ENCODE data around the gene COL26A1.

Gene COL26A1

DNA sequence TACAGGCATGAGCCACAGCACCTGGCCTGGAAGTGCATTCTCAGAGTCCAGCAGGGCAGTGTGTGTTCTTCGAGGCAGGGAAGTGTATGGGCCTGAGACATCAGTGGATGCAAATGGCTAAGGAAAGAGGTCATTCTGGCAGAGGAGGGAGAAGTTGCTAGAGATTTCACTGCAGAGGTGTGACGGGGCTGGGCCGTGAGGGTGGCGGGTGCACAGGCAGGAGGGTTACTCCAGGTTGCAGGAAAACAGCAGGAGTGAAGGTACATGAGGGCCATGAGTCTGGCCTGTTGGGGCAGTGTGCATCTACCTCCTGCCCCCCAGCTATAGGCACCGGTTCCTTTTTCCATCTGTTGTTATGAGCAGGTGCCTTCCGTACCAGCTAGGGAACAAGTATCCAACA is 29.3 kb downstream of the COL26A1 start:
- TF ChIP-seq, protein P1, sequence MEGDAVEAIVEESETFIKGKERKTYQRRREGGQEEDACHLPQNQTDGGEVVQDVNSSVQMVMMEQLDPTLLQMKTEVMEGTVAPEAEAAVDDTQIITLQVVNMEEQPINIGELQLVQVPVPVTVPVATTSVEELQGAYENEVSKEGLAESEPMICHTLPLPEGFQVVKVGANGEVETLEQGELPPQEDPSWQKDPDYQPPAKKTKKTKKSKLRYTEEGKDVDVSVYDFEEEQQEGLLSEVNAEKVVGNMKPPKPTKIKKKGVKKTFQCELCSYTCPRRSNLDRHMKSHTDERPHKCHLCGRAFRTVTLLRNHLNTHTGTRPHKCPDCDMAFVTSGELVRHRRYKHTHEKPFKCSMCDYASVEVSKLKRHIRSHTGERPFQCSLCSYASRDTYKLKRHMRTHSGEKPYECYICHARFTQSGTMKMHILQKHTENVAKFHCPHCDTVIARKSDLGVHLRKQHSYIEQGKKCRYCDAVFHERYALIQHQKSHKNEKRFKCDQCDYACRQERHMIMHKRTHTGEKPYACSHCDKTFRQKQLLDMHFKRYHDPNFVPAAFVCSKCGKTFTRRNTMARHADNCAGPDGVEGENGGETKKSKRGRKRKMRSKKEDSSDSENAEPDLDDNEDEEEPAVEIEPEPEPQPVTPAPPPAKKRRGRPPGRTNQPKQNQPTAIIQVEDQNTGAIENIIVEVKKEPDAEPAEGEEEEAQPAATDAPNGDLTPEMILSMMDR (IDR thresholded peaks at IDR 0.05; ENCODE audit: control extremely low read depth, extremely low read depth, low read depth, missing control alignments) = no peak
- no peak for DNase-seq (ENCODE audit: extremely low spot score)
- ChIA-PET CTCF (interaction anchor here (3.5 kb wide), 1 partner anchor 19 kb away, joined by 20 read pairs; no protein-coding TSS in a partner anchor), POLR2A (interaction anchor here (0.7 kb wide), 1 partner anchor 26 kb away, joined by 12 read pairs; no protein-coding TSS in a partner anchor)

DNA sequence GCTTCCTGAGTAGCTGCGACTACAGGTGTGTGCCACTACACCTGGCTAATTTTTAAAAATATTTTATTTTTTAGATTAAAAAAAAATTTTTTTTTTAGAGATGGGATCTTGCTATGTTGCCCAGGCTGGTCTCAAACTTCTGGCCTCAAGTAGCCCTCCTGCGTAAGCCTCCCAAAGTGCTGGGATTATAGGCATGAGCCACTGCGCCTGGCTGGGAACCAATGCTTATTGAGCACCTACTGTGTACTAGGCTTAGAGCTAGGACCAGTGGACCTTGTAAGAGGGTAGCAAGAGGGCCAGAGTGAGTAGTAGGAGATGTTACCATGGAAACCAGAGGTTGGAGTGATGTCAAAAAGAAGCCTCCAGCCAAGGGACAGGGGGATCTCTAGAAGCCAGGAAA is 31.2 kb downstream of the COL26A1 start:
- DNase-seq (ENCODE audit: extremely low spot score) = no peak
- TF ChIP-seq, protein P1 (IDR thresholded peaks at IDR 0.05; ENCODE audit: control extremely low read depth, extremely low read depth, low read depth, missing control alignments) = no peak
- ChIA-PET POLR2A (no interaction called here), CTCF (interaction anchor here (3.5 kb wide), 1 partner anchor 17 kb away, joined by 20 read pairs; no protein-coding TSS in a partner anchor)

DNA sequence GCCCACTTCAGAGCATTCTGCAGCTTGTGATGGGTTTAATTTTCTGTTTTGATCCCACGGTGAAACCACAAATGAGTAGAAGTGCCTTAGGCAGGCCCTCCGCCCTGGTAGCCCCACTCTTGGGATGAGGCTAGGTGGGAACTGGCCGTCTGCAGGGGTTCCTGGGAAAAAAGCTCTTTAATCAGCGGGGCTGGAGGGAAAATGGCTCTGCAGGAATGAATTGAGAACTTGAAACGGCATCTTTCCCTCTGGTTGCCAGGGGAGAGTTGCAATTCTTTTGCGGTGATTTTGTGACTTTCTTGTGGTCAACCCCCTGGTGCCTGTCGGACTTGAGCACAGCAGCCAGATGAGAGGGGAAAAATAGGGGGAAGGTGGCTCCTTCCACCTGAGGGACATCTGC is 32.7 kb downstream of the COL26A1 start:
- DNase-seq (ENCODE audit: extremely low spot score) = no peak
- TF ChIP-seq, protein P1 (IDR thresholded peaks at IDR 0.05; ENCODE audit: control extremely low read depth, extremely low read depth, low read depth, missing control alignments) = no peak
- CTCF ChIA-PET = interaction anchor here (3.5 kb wide), 1 partner anchor 16 kb away, joined by 20 read pairs; no protein-coding TSS in a partner anchor
- POLR2A ChIA-PET = no interaction called here

DNA sequence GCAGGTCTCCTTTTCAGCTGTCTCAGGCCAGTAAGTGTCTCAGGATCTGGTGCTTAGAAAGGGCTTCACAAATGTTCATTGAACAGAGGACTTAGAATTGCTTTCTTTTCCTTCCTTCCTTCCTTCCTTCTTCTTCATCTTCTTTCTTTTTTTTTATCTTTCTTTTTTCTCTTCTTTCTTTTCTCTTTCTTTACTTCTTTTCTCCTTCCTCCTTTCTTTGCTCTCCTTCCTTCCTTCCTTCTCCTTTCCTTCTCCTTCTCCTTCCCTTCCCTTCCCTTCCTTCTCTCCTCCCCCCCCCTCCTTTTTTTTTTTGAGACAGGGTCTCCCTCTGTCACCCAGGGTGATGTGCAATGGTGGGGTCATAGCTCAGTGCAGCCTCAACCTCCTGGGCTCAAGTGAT is 34.6 kb downstream of the COL26A1 start:
- TF ChIP-seq, protein P1 (IDR thresholded peaks at IDR 0.05; ENCODE audit: control extremely low read depth, extremely low read depth, low read depth, missing control alignments) = no peak
- ChIA-PET CTCF (interaction anchor here (1.4 to 1.9 kb wide), 3 partner anchors 9 to 146 kb away, joined by 4 to 5 read pairs (median 4); no protein-coding TSS in a partner anchor), POLR2A (no interaction called here)
- DNase-seq (ENCODE audit: extremely low spot score) = no peak

DNA sequence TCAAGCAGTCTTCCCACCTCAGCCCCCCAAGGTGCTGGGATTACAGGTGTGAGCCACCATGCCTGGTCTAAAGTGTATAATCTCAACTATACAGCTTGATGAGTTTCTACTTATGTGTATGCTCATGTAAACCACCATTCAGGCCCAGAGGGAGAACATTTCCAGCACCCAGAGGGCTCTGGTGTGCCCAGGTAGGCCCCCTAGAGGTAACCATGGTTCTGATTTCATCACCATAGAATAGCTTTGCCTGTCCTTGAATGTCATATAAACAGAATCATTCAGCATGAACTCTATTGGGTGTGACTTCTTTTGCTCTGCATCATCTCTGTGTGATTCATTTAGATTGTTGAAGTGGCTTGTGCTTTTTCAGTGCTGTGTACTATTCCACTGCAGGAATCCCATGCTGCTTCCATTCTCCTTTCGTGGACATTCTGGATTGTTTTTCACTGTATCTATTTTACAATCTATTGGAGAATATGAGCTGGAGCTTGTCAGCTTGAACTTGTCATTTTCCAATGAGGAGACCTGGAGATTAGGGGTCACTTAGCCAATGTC is 35.2 kb downstream of the COL26A1 start:
- POLR2A ChIA-PET = no interaction called here
- DNase-seq (ENCODE audit: extremely low spot score) = no peak
- CTCF ChIA-PET = interaction anchor here (1.6 to 1.9 kb wide), 3 partner anchors 8 to 146 kb away, joined by 4 to 5 read pairs (median 5); no protein-coding TSS in a partner anchor
- TF ChIP-seq, protein P1 (IDR thresholded peaks at IDR 0.05; ENCODE audit: control extremely low read depth, extremely low read depth, low read depth, missing control alignments) = no peak

DNA sequence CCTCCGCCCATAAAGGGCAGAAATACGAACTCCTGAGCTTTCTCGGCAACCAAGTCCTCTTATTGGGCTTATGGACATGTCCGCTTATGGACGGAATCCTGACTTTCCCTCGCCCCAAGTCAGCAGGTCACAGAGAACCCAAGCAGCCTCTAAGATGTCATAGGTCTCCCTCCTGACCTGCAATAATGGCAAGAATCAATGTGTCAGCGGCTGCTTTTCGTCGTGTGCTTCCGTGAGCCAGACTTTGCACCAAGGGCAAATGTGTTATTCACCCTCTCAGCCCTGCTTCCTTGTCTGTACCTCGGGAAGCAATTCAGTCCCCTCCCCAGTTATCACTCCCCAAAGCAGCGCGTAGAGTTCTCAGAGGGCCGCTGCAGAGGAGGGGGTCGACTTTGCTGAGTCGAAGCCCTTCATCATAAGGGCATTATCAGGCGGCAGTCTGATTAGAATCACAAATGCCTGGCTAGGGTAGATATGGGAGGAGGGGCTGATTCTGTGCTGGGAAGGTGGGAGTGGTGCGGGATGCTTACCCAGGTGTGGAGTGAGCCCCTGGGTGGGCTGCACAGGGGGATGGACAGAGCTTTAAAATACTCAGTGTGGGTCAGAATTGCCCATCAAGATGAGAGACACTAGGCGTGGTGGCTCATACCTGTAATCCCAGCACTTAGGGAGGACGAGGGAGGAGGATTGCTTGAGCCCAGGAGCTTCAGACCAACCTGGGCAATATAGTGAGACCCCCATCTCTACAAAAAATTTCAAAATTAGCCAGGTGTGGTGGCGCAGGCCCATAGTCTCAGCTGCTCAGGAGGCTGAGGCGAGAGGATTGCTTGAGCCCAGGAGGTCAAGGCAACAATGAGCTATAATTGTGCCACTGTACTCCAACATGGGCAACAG is 36.0 kb downstream of the COL26A1 start:
- ChIA-PET POLR2A (no interaction called here), CTCF (interaction anchor here (1.3 to 2.0 kb wide), 3 partner anchors 13 to 24 kb away, joined by 4 to 13 read pairs (median 5); no protein-coding TSS in a partner anchor)
- DNase-seq (ENCODE audit: extremely low spot score) = no peak

More for the DNA sequence above, 36.0 kb downstream of the COL26A1 start:
- TF ChIP-seq, protein P1 (IDR thresholded peaks at IDR 0.05; ENCODE audit: control extremely low read depth, extremely low read depth, low read depth, missing control alignments) = no peak

Measured in GM10248 (cell line).